GM18867 (cell line): Measurements from ENCODE around the gene NETO1.

Source experiments
- ATAC-seq: cut with Tn5 transposase; IDR thresholded peaks from one replicate; pipeline ENCODE4 v1.9.1; 2021; ENCODE audit warnings: mild to moderate bottlenecking, moderate library complexity; ENCODE audit not compliant: unreplicated experiment

The NETO1 gene

GRCh38 chr18:72847771-72848170 lies 20.0 kb downstream of the NETO1 start:
- no peak for ATAC-seq

GRCh38 chr18:72846736-72847533 lies 20.9 kb downstream of the NETO1 start:
- no peak for ATAC-seq

- ATAC-seq: no peak
Observed at GRCh38 chr18:72843743-72844142, 24.0 kb downstream of the NETO1 start.

GRCh38 chr18:72840109-72840508 lies 27.7 kb downstream of the NETO1 start:
- ATAC-seq: no peak

GRCh38 chr18:72834731-72835130 lies 33.1 kb downstream of the NETO1 start:
- no peak for ATAC-seq

- ATAC-seq: no peak
Observed at GRCh38 chr18:72833471-72833870, 34.3 kb downstream of the NETO1 start.

GRCh38 chr18:72830109-72830508 lies 37.7 kb downstream of the NETO1 start:
- no peak for ATAC-seq

GRCh38 chr18:72828601-72829000 lies 39.2 kb downstream of the NETO1 start:
- no peak for ATAC-seq

GRCh38 chr18:72826736-72827135 lies 41.1 kb downstream of the NETO1 start:
- ATAC-seq: no peak

GRCh38 chr18:72823345-72823744 lies 44.4 kb downstream of the NETO1 start:
- ATAC-seq: no peak

- no peak for ATAC-seq
Observed at GRCh38 chr18:72822202-72822601, 45.6 kb downstream of the NETO1 start.

- ATAC-seq: no peak
Observed at GRCh38 chr18:72820571-72820970, 47.2 kb downstream of the NETO1 start.

GRCh38 chr18:72819050-72819449 lies 48.7 kb downstream of the NETO1 start:
- ATAC-seq: no peak

- peak; percentile 86 for ATAC-seq
Observed at GRCh38 chr18:72811047-72811446, 56.7 kb downstream of the NETO1 start.

- no peak for ATAC-seq
Observed at GRCh38 chr18:72808680-72809079, 59.1 kb downstream of the NETO1 start.

- ATAC-seq: no peak
Observed at GRCh38 chr18:72799106-72799505, 68.7 kb downstream of the NETO1 start.

GRCh38 chr18:72783530-72783929 lies 84.3 kb downstream of the NETO1 start:
- ATAC-seq: no peak

- ATAC-seq: no peak
Observed at GRCh38 chr18:72774914-72775313, 92.9 kb downstream of the NETO1 start.

GRCh38 chr18:72772916-72773315 lies 94.9 kb downstream of the NETO1 start:
- no peak for ATAC-seq

GRCh38 chr18:72768681-72769229 lies 99.0 kb downstream of the NETO1 start:
- ATAC-seq: no peak

GRCh38 chr18:72762515-72763122 lies 105.2 kb downstream of the NETO1 start:
- peak; percentile 84 for ATAC-seq

- no peak for ATAC-seq
Observed at GRCh38 chr18:72752220-72752619, 115.6 kb downstream of the NETO1 start.
